ENCODE results near the gene DTNA.

DTNA gene

DNA sequence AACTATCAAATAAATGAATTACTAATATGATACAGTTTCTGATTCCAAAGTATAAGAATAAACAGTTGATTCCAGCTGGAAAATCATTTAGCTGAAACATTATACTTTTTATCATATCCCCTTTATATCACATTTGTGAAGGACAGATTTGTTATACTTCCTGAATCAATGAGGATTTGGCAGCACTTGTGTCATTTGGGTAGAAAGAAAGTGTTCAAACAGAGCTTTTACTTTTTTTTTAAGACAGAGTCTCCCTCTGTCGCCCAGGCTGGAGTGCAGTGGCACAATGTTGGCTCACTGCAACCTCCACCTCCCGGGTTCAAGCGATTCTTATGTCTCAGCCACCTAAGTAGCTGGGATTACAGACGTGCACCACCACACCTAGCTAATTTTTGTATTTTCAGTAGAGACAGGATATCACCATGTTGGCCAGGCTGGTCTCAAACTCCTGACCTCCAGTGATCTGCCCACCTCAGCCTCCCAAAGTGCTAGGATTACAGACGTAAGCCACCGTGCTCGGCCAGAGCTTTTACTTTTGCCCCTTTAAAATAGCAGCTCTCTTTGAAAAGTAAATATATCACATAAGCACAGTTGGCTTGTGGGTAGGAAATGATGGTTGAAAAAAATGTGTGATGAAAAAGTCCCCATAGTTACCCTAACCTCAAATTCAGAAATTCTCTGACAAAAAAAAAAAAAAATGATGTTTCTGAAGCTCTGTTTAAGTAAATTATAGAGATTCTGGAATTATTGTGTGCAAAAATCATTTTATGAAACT lies 95.2 kb downstream of the DTNA start:
- TF ChIP-seq CTCF (conservative IDR thresholded peaks at IDR 0.05; ENCODE audit: low read length): no peak
- no peak overlapping the region for H3K4me3 ChIP-seq (ENCODE audit: low read length)
- no peak for DNase-seq (ENCODE audit: low read depth)

DNA sequence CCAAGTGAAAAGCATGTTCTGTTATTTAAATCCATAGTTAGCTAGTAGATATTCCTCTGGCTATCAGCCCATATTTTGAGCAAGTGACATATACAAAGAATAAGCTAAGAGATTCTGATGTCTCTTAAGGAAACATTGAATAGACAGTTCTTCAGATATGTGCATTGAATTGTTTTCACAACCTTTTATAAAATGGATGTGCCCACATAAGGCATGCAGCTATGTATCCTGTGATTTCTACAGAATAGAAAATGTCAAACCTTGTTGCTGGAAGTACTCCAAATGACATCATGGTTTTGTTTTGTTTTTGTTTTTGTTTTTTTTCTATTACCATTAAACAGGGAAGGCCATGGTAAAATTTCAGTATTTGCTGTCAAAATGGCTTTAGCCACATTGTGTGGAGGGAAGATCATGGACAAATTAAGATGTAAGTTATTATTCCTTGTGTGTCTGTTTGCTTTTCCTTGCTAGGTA lies 95.8 kb downstream of the DTNA start:
- H3K4me3 ChIP-seq (ENCODE audit: low read length): no peak overlapping the region
- no peak for TF ChIP-seq CTCF (conservative IDR thresholded peaks at IDR 0.05; ENCODE audit: low read length)
- DNase-seq (ENCODE audit: low read depth): no peak

DNA sequence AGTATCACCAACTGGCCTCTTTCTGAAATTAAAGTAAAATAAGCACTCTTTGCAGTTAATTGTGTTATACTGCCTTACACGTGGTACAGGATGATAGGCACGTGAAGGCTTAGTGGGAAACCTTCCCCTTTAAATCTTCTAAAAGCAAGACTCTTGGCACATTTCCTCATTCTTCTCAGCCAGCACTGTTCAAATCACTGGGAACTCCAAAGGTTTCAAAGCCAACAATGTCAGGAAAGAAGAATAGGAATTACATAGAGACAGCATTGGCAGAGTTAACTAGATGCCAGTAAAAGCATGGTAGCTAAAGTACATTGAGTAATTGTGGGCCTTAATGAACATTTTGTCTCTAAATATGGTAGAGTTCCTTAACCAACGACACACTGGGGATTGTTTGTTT lies 96.4 kb downstream of the DTNA start:
- no peak overlapping the region for H3K4me3 ChIP-seq (ENCODE audit: low read length)
- DNase-seq (ENCODE audit: low read depth): no peak
- no peak for TF ChIP-seq CTCF (conservative IDR thresholded peaks at IDR 0.05; ENCODE audit: low read length)

DNA sequence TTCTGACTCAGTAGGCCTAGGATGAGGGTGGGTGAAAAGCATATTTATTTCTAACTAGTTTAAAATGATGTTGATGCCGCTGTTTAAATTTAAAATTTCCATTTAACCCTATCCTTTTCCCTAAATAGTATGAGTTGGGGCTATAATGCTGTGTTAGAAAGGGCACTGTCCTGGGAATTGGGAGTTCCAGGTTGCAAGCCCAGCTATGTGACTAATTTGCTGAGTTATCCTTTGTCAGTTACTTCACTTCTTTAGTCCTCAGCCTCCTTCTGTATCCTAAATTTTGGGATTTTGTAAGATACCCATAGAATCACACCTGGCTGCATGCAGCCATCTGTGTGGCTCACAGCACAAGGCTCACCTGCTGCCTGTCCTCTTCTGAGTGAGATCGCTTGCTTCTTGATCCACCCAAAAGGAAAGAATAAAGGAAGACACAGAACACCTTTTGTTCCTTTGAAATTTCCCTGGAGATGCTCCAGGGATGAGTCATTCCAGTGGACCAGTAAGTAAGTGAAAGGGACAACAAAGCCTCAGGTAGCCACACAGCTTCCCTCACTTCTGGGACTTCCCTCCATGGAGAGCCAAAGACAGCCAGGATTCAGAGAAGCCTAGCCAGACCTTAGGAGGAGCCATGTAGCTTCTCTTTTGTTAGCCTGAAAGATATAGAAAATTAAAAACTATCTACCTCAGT lies 97.2 kb downstream of the DTNA start:
- TF ChIP-seq CTCF (conservative IDR thresholded peaks at IDR 0.05; ENCODE audit: low read length): no peak
- no peak overlapping the region for H3K4me3 ChIP-seq (ENCODE audit: low read length)
- no peak for DNase-seq (ENCODE audit: low read depth)

DNA sequence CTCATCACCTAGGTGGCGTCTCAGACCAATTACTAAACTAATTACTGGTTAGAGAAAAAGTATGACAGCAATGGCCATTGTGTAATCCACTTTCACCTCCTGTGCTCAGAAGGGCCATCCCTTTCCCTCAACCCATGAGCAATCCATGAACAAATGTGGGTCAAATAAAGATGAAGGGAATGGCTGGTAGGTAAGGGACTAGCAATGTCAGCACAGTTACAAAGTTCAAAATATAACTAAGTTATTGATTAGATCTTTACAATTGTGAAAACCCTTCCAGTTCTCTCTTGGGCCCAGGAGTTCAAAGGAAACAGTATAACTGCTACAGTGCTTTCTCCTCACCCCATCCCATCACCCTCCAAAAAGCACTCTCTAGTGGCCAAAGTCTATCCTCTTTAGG lies 98.3 kb downstream of the DTNA start:
- H3K4me3 ChIP-seq (ENCODE audit: low read length): no peak overlapping the region
- no peak for DNase-seq (ENCODE audit: low read depth)
- no peak for TF ChIP-seq CTCF (conservative IDR thresholded peaks at IDR 0.05; ENCODE audit: low read length)

DNA sequence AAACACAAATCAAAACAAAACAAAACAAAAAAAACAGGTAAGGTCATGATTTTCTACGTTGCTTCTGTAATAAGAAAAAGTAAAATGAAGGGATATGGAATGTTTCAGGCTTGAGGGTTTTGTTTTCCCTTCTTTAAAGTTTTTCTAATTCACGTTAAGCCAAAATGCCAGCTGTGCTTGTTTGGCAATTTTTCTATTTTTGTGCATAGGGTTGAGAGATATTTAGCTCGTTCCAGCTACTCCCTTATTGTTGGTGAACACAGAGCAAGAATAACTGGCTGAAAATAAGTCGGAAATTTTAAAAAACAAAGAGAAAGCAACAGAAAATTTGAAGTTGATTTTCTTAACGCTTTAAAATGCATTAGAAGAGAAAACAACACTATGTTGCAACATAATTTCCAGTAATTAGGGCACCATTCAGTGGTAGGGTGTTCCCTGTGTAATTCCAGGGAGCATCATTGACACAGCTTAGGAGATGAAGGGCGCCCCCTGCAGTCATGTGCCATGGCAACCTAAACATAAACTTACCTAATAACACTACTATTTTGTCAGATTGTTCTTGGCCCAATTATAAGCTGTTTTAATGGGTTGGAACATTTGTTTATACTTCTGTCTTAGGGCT lies 99.5 kb downstream of the DTNA start:
- peak; percentile 67 for TF ChIP-seq CTCF (conservative IDR thresholded peaks at IDR 0.05; ENCODE audit: low read length)
- no peak overlapping the region for H3K4me3 ChIP-seq (ENCODE audit: low read length)
- peak; percentile 64 for DNase-seq (ENCODE audit: low read depth)
